Duodenal mucosa (tissue), 2 donors: ENCODE results near the gene EYA2.

Source experiments
- H3K27ac ChIP-seq: one replicate; pipeline ENCODE4 v1.7.0; 2013; ENCODE audit warnings: low read depth, low read length
- H3K27me3 ChIP-seq, 2 donors: one replicate each; pipeline ENCODE4 v1.7.0; 2013; ENCODE audit warnings: low read length in 2 of 2, control low read depth in 1 of 2; ENCODE audit not compliant: insufficient read depth in 2 of 2, control insufficient read depth in 1 of 2
- H3K36me3 ChIP-seq, 2 donors: one replicate each; pipeline ENCODE4 v1.7.0; 2013; ENCODE audit warnings: low read length in 2 of 2, control low read depth in 1 of 2; ENCODE audit not compliant: insufficient read depth in 2 of 2, control insufficient read depth in 1 of 2
- H3K4me1 ChIP-seq, 2 donors: one replicate each; pipeline ENCODE4 v1.7.0; 2013; ENCODE audit warnings: low read length in 2 of 2, control low read depth in 1 of 2; ENCODE audit not compliant: insufficient read depth in 2 of 2, control insufficient read depth in 1 of 2
- H3K4me3 ChIP-seq, 2 donors: one replicate each; pipeline ENCODE4 v1.7.0; 2013; ENCODE audit warnings: low read length in 2 of 2, low read depth in 1 of 2
- H3K9ac ChIP-seq, 2 donors: one replicate each; pipeline ENCODE4 v1.7.0; 2013; ENCODE audit warnings: low read length in 2 of 2, low read depth in 1 of 2
- H3K9me3 ChIP-seq, 2 donors: one replicate each; pipeline ENCODE4 v1.7.0; 2013; ENCODE audit warnings: low read length in 2 of 2, control low read depth in 1 of 2; ENCODE audit not compliant: control insufficient read depth in 1 of 2

Gene EYA2

DNA sequence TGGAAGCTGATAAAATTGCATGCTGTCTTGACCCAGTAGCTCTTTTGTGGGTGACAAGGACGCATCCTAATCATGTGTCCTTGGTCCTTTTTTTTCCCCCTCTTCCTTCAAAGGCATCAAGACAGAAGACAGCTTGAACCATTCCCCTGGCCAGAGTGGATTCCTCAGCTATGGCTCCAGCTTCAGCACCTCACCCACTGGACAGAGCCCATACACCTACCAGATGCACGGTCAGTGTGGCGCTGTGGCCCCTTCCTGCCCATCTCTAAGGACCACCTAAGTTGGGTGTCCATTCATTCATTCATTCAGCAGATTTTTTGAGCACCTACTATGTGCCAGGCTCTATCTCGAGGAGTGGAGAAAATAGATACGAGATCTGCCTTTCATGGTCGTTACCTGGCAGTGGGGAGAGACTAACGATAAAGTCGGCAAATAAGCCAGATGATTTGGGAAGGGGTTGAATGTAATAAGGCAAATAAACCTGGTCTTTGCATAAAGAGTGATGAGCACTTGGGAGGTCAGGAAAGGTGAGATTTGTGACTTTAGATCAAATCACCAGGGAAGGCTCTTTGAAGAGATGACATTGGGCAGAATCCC, 121.5 kb downstream of the EYA2 start:
- Histone ChIP-seq H3K9me3 (no peaks in the 10 kb centered on the region), H3K4me3 (no peak overlapping the region), H3K4me1 (no peaks in the 10 kb centered on the region), H3K36me3 (no peaks in the 10 kb centered on the region), H3K27ac (no peak overlapping the region), H3K9ac (no peak overlapping the region), H3K27me3 (no peaks in the 10 kb centered on the region)

DNA sequence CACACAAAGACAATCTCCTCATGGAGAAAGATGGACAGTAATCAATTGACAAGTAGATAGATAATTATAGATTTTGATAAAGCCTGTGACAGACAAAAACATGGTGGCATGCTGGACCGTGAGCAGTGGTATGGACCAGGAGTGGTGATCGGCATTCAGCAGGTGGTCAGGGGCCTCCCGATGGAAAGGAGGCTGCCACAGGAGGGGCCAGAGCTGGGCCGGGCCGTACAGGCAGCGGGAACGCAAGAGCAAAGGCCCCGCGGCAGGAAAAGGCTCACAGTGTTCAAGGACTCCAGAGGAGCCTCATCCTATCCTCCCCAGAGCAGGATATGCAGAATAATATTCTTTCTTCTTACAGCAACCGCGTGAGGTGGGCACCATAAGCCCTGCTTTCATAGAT, 123.7 kb downstream of the EYA2 start:
- Histone ChIP-seq H3K27me3 (no peaks in the 10 kb centered on the region), H3K27ac (no peak overlapping the region), H3K4me1 (no peaks in the 10 kb centered on the region), H3K9ac (no peak overlapping the region), H3K9me3 (no peaks in the 10 kb centered on the region), H3K4me3 (no peak overlapping the region), H3K36me3 (no peaks in the 10 kb centered on the region)

DNA sequence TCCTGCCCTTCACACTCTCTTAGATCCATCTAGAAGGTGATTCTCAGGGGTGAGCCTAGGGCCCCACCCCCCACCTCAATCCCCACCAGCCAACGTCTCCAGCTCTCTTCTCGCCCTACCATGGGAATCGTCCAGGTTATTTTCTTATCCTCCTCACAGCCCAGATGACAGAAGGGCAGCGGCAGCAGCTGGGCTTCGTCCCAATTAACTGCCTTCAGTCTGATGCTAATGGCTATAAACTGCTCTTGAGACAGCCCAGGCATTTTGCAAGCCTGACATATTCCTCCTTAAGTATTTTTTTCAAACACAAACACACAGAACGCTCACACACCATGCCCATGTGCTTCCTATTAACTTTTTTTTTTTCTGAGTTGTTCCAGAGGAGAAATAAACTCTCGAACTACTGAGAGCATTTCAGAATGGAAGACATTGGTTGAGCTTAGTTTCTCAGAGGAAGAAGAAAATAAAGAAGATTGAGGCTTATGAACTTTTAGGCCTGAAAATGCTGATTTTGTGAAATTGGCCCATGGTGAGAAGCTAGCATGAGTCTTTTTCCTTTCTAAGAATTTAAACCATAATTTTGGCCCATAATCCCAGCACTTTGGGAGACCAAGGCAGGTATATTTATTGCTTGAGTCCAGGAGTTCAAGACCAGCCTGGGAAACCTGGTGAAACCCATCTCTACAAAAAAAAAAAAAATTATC, 124.6 kb downstream of the EYA2 start:
- no peaks in the 10 kb centered on the region for H3K4me1 ChIP-seq
- H3K27me3 ChIP-seq, result peaks cover 0 to 5% of the 10 kb centered on the region in 2 donors
- no peak overlapping the region for H3K4me3 ChIP-seq
- H3K36me3 ChIP-seq, result no peaks in the 10 kb centered on the region
- no peaks in the 10 kb centered on the region for H3K9me3 ChIP-seq
- no peak overlapping the region for H3K27ac ChIP-seq
- H3K9ac ChIP-seq, result no peak overlapping the region

DNA sequence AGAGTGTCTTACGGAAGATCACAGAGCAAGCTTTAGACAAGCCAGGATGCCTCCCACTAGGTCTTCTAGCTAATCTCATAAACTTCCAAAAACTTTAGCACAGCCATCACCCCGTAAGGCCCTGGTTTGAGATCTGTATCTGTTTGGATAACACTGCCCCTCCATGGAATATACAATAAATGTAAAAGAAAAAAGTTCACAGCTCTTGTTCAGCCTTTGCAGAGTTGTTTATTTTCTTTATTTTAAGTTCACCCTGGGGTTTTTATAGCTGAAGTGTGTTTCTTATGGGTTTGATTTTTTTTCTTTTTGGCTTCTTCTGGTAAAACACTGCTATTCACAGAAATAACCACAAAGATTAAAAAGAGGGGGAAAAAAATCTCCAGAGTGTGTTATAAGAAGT, 125.6 kb downstream of the EYA2 start:
- no peak overlapping the region for H3K27ac ChIP-seq
- no peak overlapping the region for H3K4me3 ChIP-seq
- H3K27me3 ChIP-seq, result peaks cover 0 to 6% of the 10 kb centered on the region in 2 donors
- no peak overlapping the region for H3K9ac ChIP-seq
- H3K9me3 ChIP-seq, result no peaks in the 10 kb centered on the region
- no peaks in the 10 kb centered on the region for H3K4me1 ChIP-seq
- no peaks in the 10 kb centered on the region for H3K36me3 ChIP-seq

DNA sequence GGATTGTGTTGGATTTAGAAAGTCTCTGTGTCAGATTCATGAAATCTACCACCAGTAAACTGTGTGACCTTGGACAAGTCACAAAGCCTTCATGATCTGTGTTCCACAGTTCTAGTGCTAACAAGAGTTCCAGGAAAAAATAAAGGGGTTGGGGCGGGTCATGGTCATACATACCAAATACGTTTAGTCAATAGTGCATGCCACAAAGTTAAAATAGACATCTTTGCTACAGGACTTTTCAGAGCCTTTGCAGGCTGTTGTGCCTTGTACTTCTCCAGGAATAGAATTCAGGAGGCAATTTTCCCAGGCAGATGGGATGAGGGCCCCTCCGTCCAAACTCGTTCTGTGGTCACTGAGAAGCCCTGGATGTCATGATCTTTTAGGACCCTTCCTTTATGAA, 127.2 kb downstream of the EYA2 start:
- Histone ChIP-seq H3K36me3 (no peaks in the 10 kb centered on the region), H3K27me3 (peaks cover 0 to 6% of the 10 kb centered on the region in 2 donors), H3K4me3 (no peak overlapping the region), H3K27ac (no peak overlapping the region), H3K9ac (no peak overlapping the region), H3K9me3 (no peaks in the 10 kb centered on the region), H3K4me1 (no peaks in the 10 kb centered on the region)

DNA sequence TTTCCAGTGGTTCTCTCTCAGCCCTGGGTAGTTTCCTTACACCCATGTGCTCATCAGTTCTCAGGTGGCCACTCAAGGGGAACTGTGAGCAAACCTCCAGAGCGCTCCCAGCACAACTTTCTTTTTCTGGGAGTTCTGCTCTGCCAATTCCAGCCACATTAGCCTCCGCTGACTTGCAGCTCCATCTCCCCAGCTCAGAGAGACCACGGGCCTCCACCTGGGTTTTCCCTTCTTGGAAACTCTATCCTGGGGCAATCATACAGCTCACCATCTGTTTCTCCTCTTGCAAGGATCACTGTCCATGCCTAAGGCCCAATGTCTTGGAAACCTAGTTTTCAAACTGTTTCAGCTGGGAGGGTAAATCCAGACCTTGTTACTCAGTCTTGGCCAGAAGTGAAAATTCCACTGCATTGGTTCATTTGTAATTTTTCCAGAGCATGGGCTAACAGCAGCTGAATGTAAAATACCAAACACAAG, 129.9 kb downstream of the EYA2 start:
- Histone ChIP-seq H3K36me3 (no peaks in the 10 kb centered on the region), H3K27me3 (peaks cover 0 to 6% of the 10 kb centered on the region in 2 donors), H3K27ac (no peak overlapping the region), H3K4me1 (no peaks in the 10 kb centered on the region), H3K9me3 (peaks cover 4 to 6% of the 10 kb centered on the region in 2 donors), H3K9ac (no peak overlapping the region), H3K4me3 (no peak overlapping the region)

DNA sequence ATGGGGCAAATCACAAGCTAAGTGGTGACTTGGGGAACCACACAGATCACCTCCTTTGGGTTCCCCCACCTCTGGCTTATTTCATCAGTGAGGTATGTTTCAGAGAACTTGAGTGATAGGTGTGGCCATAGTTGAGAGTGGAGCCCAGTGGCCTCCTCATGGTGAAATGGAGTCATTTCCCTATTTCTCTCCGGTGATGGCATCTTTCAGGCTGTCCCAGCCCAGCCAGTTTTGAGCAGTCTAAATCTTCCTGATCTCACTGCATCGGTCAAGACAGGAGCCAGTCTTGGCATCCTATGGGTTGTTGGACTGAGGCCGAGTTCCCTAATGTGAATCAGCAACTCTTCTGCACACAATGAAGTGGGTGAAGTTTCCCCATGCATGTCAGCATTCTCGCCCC, 132.4 kb downstream of the EYA2 start:
- Histone ChIP-seq H3K27me3 (peaks cover 0 to 6% of the 10 kb centered on the region in 2 donors), H3K27ac (no peak overlapping the region)

DNA sequence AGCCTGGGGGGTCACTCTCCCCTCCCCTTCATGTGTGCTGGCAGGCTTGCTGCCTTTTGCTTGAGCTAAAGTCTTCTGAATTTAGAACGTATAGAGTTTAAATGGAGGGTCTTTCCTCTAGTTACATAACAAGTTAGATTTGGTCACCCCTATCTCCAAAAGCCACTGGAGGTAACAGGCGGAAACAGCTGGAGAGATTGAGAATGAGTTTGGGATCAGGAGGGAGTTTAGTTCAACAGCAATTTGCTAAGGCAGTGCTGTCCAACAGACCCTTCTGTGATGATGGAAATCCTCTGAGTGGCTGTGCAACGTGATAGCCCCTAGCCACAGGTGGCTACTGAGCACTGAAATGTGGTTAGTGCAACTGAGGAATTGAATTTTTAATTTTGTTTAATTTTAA, 132.8 kb downstream of the EYA2 start:
- Histone ChIP-seq H3K4me1 (no peaks in the 10 kb centered on the region), H3K4me3 (no peak overlapping the region), H3K9me3 (peaks cover 4 to 6% of the 10 kb centered on the region in 2 donors), H3K36me3 (no peaks in the 10 kb centered on the region), H3K27ac (no peak overlapping the region), H3K27me3 (peaks cover 0 to 6% of the 10 kb centered on the region in 2 donors), H3K9ac (no peak overlapping the region)

More for the DNA sequence above, 132.4 kb downstream of the EYA2 start:
- Histone ChIP-seq H3K4me3 (no peak overlapping the region), H3K4me1 (no peaks in the 10 kb centered on the region), H3K9ac (no peak overlapping the region), H3K36me3 (no peaks in the 10 kb centered on the region), H3K9me3 (peaks cover 4 to 6% of the 10 kb centered on the region in 2 donors)

DNA sequence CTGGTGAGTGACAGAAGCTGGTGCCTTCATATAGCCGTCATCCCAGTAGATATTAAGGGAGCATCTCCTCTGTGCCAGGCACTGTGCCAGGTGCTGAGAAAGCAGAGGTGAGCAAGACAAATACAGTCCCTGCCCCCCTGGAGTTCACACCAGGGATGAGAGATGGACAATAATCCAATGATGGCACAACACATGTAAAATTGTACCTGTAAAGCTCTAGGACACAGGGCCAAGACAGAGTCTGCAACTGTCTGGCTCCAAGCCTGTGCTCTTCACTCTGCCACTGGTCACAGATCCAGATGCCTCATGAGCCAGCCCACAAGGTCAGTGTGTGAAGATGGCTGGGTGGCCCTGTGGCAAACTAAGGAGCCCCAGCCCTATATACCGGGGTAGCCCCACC, 133.8 kb downstream of the EYA2 start:
- H3K27me3 ChIP-seq, result peaks cover 0 to 6% of the 10 kb centered on the region in 2 donors
- H3K4me3 ChIP-seq, result no peak overlapping the region
- no peaks in the 10 kb centered on the region for H3K36me3 ChIP-seq
- no peak overlapping the region for H3K9ac ChIP-seq
- H3K4me1 ChIP-seq, result no peaks in the 10 kb centered on the region
- H3K9me3 ChIP-seq, result peaks cover 4 to 6% of the 10 kb centered on the region in 2 donors
- H3K27ac ChIP-seq, result no peak overlapping the region

DNA sequence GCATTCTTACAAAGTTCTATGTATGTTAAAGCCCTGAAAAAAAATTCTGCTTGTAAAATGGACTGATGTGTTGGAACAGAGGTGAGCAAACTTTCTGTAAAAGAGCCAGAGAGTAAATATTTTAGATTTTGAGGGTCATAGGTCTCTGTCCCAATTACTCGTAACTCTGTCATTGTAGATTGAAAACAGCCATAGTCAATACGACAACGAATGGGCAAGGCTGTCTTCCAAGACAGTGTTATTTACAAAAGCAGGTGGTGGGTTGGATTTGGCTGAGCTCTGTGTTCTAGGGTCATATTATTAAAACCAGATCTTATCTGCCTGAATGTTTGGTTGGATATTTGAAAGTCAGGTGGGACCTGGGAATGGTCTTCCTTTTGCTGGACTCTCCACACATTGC, 135.2 kb downstream of the EYA2 start:
- H3K27me3 ChIP-seq, result no peaks in the 10 kb centered on the region
- no peaks in the 10 kb centered on the region for H3K4me1 ChIP-seq
- no peak overlapping the region for H3K27ac ChIP-seq
- H3K36me3 ChIP-seq, result no peaks in the 10 kb centered on the region
- peaks cover 4 to 6% of the 10 kb centered on the region in 2 donors for H3K9me3 ChIP-seq
- H3K9ac ChIP-seq, result no peak overlapping the region
- no peak overlapping the region for H3K4me3 ChIP-seq
